T-helper 2 cell treated with Interferon-gamma antibody and Interleukin-4, amounts not matched to agents 5 μg/mL and 100 μg/mL, for 36 hours (primary cell): Measurements from ENCODE around the gene FAM222B.
A peak's percentile ranks its signal among the peaks of the same experiment; 100 is the strongest.

ENCODE experiments used
- DNase-seq: peaks from one replicate; pipeline ENCODE4 v3.0.0; 2021; ENCODE audit warnings: low spot score
- H3K27ac Mint-ChIP-seq: one replicate; pipeline ENCODE4 v1.8.0; 2021; ENCODE audit warnings: mild to moderate bottlenecking, mixed read lengths
- H3K27me3 Mint-ChIP-seq: one replicate; pipeline ENCODE4 v1.8.0; 2021; ENCODE audit warnings: low read depth, mixed read lengths
- H3K36me3 Mint-ChIP-seq: one replicate; pipeline ENCODE4 v1.8.0; 2021; ENCODE audit warnings: low read depth, mixed read lengths
- H3K4me1 Mint-ChIP-seq: one replicate; pipeline ENCODE4 v1.8.0; 2021; ENCODE audit warnings: low read depth, mixed read lengths
- H3K4me3 Mint-ChIP-seq: one replicate; pipeline ENCODE4 v1.8.0; 2022; ENCODE audit warnings: mild to moderate bottlenecking, moderate library complexity, mixed read lengths
- H3K9me3 Mint-ChIP-seq: one replicate; pipeline ENCODE4 v1.8.0; 2021; ENCODE audit warnings: mixed read lengths

The FAM222B gene, protein sequence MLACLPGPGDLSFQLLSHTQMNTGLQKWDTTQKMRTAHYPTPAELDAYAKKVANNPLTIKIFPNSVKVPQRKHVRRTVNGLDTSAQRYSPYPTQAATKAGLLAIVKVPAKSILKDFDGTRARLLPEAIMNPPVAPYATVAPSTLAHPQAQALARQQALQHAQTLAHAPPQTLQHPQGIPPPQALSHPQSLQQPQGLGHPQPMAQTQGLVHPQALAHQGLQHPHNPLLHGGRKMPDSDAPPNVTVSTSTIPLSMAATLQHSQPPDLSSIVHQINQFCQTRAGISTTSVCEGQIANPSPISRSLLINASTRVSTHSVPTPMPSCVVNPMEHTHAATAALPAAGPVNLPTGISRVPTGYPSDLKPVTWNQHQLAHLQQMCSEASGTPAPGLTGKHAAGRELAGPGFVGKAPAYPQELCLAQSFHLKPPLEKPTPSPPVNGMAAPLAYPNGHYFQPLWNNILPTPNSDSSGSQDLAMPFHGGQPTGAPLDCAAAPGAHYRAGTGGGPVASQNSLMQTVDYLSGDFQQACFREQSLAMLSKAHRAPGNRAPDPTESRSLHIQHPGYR

DNA sequence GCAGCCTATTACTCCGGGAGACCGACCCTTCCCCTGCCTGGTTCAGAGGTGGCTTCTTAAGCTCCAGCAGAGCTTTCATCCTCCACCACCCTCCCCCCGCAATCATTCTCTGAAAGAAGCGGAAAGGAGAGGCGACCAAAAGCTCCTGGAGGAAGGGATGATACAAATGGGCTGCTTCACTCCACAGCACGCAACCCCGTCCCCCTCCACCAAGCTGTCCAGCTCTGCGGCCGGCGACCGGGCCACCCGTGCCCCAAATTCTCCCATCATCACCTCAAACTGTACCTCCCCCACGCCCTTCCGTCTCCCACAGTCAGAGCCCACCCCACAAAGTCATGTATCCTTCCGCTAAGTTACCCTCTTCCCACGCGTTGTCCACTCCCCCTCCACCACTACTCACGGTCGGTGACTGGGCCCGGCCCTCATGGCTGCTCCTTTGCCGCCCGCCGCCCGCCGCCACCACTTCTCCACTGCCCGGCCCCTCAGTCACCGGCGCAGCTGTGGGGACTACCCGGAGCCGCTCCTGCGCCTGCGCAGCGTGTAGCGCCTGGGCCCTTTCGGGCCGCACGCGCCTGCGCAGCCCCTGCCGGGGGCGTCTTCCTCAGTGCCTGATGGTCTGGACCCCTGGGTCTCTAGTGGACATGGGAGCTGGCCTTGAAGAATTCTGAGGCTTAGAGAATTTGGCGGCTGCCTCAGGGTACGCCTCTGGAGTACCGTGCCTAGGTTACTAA lies at the start of gene FAM222B:
Gene FAM222B, minus strand, starts transcription at position 509 of the 731 bp plus-strand sequence. CDS start 76,123 bp downstream, outside the sequence.
- peak; percentile 92 for DNase-seq
- peak within 1 kb of the TSS; percentile 96 for H3K27ac Mint-ChIP-seq
- peak within 1 kb of the TSS; percentile 99 for H3K4me3 Mint-ChIP-seq
- no peaks in the 10 kb centered on the region for H3K27me3 Mint-ChIP-seq
- peaks cover 13% of the 10 kb centered on the region for H3K4me1 Mint-ChIP-seq
- H3K9me3 Mint-ChIP-seq, result no peaks in the 10 kb centered on the region
- peaks cover 7% of the 10 kb centered on the region for H3K36me3 Mint-ChIP-seq

DNA sequence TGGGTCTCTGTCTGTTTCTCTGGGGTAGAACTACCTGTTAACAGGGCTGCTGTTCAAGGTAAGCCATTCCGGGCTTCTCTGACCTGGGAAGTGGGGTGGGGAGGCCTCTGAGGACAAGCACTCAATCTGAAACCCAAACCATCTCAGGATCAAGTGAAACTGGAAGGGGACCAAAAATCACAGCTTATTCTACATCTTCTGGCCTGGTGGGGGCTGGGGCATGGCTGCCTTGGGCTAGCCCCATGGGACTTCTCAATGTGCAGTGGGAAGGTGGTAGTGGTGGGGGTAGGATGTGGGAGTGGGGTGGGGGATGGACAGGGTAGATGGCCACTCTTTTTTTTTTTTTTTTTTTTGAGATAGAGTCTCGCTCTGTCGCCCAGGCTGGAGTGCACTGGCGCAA lies 49.4 kb upstream of the FAM222B start:
- peaks cover 39% of the 10 kb centered on the region for H3K36me3 Mint-ChIP-seq
- H3K4me3 Mint-ChIP-seq, result peak overlapping the region; percentile 63
- no peak for DNase-seq

GRCh38 chr17:28891201-28891600 lies 48.6 kb upstream of the FAM222B start:
- Mint-ChIP-seq H3K4me1 (peaks cover 51% of the 10 kb centered on the region), H3K9me3 (no peaks in the 10 kb centered on the region), H3K36me3 (peaks cover 39% of the 10 kb centered on the region), H3K4me3 (peak overlapping the region; percentile 63), H3K27me3 (no peaks in the 10 kb centered on the region), H3K27ac (peak overlapping the region; percentile 86)
- DNase-seq, result no peak

More for the DNA sequence above, 49.4 kb upstream of the FAM222B start:
- Mint-ChIP-seq H3K27ac (peak overlapping the region; percentile 86), H3K4me1 (peaks cover 51% of the 10 kb centered on the region), H3K9me3 (no peaks in the 10 kb centered on the region), H3K27me3 (no peaks in the 10 kb centered on the region)

DNA sequence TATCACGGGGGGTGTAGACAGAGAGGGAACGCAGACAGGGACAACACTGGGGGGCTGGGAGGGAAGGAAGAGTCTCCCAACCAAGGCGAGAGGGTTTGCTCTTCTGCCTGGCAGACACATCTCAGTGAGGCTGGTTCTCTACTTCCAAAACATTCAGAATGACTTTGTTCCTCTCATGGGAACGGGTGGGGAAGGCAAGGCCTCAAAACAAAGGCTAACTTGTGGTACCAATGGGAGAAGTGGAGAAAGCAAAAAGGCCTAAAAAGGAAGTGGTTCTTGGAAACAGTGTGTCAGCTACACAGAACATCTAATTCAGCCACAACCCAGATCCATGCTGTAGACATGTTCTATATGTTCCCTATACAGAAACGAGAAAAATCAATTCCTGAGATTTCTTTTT lies 47.4 kb upstream of the FAM222B start:
- no peaks in the 10 kb centered on the region for H3K27me3 Mint-ChIP-seq

GRCh38 chr17:28888832-28889231 lies 46.2 kb upstream of the FAM222B start:
- Mint-ChIP-seq H3K4me3 (no peak overlapping the region), H3K27ac (no peak overlapping the region), H3K36me3 (peaks cover 53% of the 10 kb centered on the region), H3K27me3 (no peaks in the 10 kb centered on the region), H3K4me1 (peaks cover 42% of the 10 kb centered on the region), H3K9me3 (no peaks in the 10 kb centered on the region)
- no peak for DNase-seq

More for the DNA sequence above, 47.4 kb upstream of the FAM222B start:
- peaks cover 42% of the 10 kb centered on the region for H3K4me1 Mint-ChIP-seq
- no peaks in the 10 kb centered on the region for H3K9me3 Mint-ChIP-seq
- H3K36me3 Mint-ChIP-seq, result peaks cover 44% of the 10 kb centered on the region
- no peak for DNase-seq
- peak overlapping the region; percentile 51 for H3K4me3 Mint-ChIP-seq
- peak overlapping the region; percentile 74 for H3K27ac Mint-ChIP-seq

DNA sequence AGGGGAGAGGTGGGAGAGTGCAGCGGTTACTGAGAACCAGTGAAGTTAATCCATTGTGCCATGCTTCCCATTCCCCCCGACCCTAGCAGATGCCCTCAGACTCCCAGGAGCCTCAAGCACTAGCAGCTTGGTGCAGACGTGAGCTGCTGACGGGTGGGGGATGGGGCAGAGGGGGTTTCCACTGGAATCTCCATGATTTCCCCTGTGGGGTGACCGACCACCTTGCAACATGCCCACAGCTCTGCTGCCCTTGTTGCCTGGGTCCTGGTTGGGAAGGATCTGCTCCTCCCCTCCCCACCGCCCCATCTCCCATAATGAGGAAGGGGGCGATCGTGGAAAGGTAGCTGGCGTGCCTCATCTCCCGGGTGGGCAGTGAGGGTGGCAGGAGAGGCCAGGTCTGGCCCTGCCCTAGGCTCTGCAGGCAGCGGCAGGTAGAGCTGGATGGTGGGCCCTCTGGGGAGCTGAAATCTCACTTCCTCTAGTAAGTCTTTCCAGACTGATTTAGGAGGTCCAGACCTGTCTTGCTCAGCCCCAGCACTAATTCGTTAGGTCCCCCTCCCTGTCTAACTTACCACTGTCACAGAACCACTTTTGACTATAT lies 45.4 kb upstream of the FAM222B start:
- H3K27ac Mint-ChIP-seq, result no peak overlapping the region
- H3K27me3 Mint-ChIP-seq, result no peaks in the 10 kb centered on the region
- H3K9me3 Mint-ChIP-seq, result no peaks in the 10 kb centered on the region
- peaks cover 49% of the 10 kb centered on the region for H3K36me3 Mint-ChIP-seq
- peaks cover 33% of the 10 kb centered on the region for H3K4me1 Mint-ChIP-seq
- H3K4me3 Mint-ChIP-seq, result no peak overlapping the region
- no peak for DNase-seq

DNA sequence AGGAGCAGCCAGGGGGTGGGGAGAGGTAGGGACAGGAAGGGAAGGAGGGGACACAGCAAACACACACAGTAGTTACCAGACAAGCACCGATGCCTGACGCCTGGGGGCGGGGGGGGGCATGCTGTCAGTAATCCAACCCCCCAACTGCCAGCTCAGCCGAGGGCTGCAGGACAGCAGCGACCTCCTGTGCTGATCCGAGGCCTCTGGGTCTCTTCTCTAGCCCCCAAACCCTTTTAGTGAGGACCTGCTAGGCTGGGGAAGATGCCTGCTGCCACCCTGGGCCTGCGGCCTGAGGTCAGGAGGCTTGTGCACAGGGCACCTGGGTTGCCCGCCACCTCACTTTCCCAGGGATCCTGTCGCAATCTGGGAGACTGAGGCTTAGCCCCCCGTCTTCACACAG lies 43.4 kb upstream of the FAM222B start:
- no peak for DNase-seq
- H3K27ac Mint-ChIP-seq, result no peak overlapping the region
- H3K4me1 Mint-ChIP-seq, result peaks cover 16% of the 10 kb centered on the region
- peaks cover 46% of the 10 kb centered on the region for H3K36me3 Mint-ChIP-seq
- no peak overlapping the region for H3K4me3 Mint-ChIP-seq
- no peaks in the 10 kb centered on the region for H3K9me3 Mint-ChIP-seq
- H3K27me3 Mint-ChIP-seq, result no peaks in the 10 kb centered on the region

- Mint-ChIP-seq H3K36me3 (peaks cover 49% of the 10 kb centered on the region), H3K4me1 (peaks cover 11% of the 10 kb centered on the region)
These were observed 42.8 kb upstream of the FAM222B start for GRCh38 chr17:28885363-28885762.

DNA sequence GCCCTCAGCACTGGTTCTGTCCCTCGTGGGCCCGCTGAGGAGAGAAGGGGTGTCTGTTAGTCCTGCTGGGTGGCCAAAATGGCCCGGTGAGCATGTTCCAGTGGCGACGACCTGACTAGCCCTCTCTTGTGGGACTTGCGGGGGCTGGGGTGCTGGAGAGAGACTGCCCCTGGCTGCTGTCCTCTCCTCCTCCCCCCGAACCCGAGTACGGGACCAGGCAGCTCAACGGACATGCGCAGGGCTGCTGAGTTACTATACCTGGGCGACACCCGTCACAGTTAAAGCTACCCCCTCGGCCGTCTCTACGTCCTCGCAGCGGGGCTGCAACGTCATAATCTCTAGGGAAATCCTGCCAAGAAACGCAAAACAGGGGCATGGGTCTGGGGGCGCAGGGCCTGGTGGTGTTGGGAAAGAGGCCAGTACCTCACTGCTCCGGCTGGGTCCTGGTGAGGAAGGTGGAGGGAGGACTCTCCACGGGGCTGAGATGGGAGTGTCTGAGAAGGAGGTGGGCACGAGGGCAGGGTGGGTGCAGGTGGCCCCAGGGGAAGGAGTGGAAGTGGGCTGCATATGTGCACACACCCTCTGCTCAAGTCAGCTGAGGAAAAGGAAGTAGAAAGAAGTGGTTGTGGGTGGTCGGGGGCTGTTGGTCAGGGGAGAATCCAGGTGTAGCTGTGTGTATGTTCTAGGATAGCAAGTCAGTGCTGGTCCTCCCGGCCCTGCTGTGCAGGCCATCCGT lies 41.5 kb upstream of the FAM222B start:
- H3K27me3 Mint-ChIP-seq, result no peaks in the 10 kb centered on the region
- no peak for DNase-seq
- no peak overlapping the region for H3K4me3 Mint-ChIP-seq
- H3K9me3 Mint-ChIP-seq, result no peaks in the 10 kb centered on the region
- no peak overlapping the region for H3K27ac Mint-ChIP-seq
- H3K4me1 Mint-ChIP-seq, result peaks cover 6% of the 10 kb centered on the region
- peaks cover 53% of the 10 kb centered on the region for H3K36me3 Mint-ChIP-seq

More at GRCh38 chr17:28885363-28885762, 42.8 kb upstream of the FAM222B start:
- Mint-ChIP-seq H3K27me3 (no peaks in the 10 kb centered on the region), H3K9me3 (no peaks in the 10 kb centered on the region), H3K4me3 (no peak overlapping the region), H3K27ac (no peak overlapping the region)
- DNase-seq, result no peak

GRCh38 chr17:28882154-28882895 lies 39.7 kb upstream of the FAM222B start:
- Mint-ChIP-seq H3K36me3 (peaks cover 62% of the 10 kb centered on the region), H3K27me3 (no peaks in the 10 kb centered on the region), H3K4me1 (peaks cover 4% of the 10 kb centered on the region), H3K4me3 (no peak overlapping the region), H3K27ac (no peak overlapping the region), H3K9me3 (no peaks in the 10 kb centered on the region)
- DNase-seq, result no peak

- H3K9me3 Mint-ChIP-seq, result no peaks in the 10 kb centered on the region
- no peak overlapping the region for H3K27ac Mint-ChIP-seq
- no peak overlapping the region for H3K4me3 Mint-ChIP-seq
- H3K36me3 Mint-ChIP-seq, result peaks cover 61% of the 10 kb centered on the region
- no peaks in the 10 kb centered on the region for H3K27me3 Mint-ChIP-seq
- no peak for DNase-seq
- peaks cover 4% of the 10 kb centered on the region for H3K4me1 Mint-ChIP-seq
These were observed 39.0 kb upstream of the FAM222B start for GRCh38 chr17:28881533-28882056.

GRCh38 chr17:28880572-28880945 lies 38.0 kb upstream of the FAM222B start:
- Mint-ChIP-seq H3K9me3 (no peaks in the 10 kb centered on the region), H3K27ac (no peak overlapping the region), H3K4me3 (no peak overlapping the region), H3K36me3 (peaks cover 58% of the 10 kb centered on the region), H3K4me1 (peaks cover 9% of the 10 kb centered on the region), H3K27me3 (no peaks in the 10 kb centered on the region)
- DNase-seq, result no peak
